ACC112 (cell line): ENCODE results near the gene TTLL6.

ENCODE experiments used
- H2AFZ ChIP-seq: fragments of 200-600 bp; sonication (generic); one replicate; pipeline ENCODE4 v1.6.0; 2017; ENCODE audit warnings: antibody characterized with exemption, low read length; ENCODE audit not compliant: unreplicated experiment
- H3K27ac ChIP-seq: fragments of 200-600 bp; sonication (generic); 2 replicates; pipeline ENCODE4 v1.5.1; 2014; ENCODE audit warnings: low read depth, mild to moderate bottlenecking, antibody characterized with exemption, low read length, moderate library complexity
- H3K27me3 ChIP-seq: fragments of 200-600 bp; sonication (generic); 2 replicates; pipeline ENCODE4 v1.6.1; 2014; ENCODE audit warnings: mild to moderate bottlenecking, antibody characterized with exemption, low read length, moderate library complexity, mixed read lengths; ENCODE audit not compliant: insufficient read depth
- H3K36me3 ChIP-seq: fragments of 200-600 bp; sonication (generic); 2 replicates; pipeline ENCODE4 v1.6.1; 2016; ENCODE audit warnings: mild to moderate bottlenecking, antibody characterized with exemption, low read length, moderate library complexity, mixed read lengths; ENCODE audit not compliant: insufficient read depth
- H3K4me1 ChIP-seq: fragments of 200-600 bp; sonication (generic); one replicate; pipeline ENCODE4 v1.6.1; 2016; ENCODE audit warnings: low read length, mixed read lengths; ENCODE audit not compliant: insufficient read depth, unreplicated experiment, control insufficient read depth
- H3K4me3 ChIP-seq: fragments of 200-600 bp; sonication (generic); 2 replicates; pipeline ENCODE4 v1.5.1; 2014; ENCODE audit warnings: mild to moderate bottlenecking, low read depth, low read length
- H3K79me2 ChIP-seq: fragments of 200-600 bp; sonication (generic); one replicate; pipeline ENCODE4 v1.6.0; 2016; ENCODE audit warnings: low read length; ENCODE audit not compliant: control insufficient read depth, unreplicated experiment, insufficient read depth

TTLL6 gene

GRCh38 chr17:48727415-48728175, 89.4 kb downstream of the TTLL6 start:
- Histone ChIP-seq H3K4me3 (no peak overlapping the region), H3K27ac (no peak overlapping the region), H3K27me3 (peaks cover 98% of the 10 kb centered on the region), H3K79me2 (no peaks in the 10 kb centered on the region), H2AFZ (no peak overlapping the region), H3K4me1 (no peaks in the 10 kb centered on the region), H3K36me3 (no peaks in the 10 kb centered on the region)

DNA sequence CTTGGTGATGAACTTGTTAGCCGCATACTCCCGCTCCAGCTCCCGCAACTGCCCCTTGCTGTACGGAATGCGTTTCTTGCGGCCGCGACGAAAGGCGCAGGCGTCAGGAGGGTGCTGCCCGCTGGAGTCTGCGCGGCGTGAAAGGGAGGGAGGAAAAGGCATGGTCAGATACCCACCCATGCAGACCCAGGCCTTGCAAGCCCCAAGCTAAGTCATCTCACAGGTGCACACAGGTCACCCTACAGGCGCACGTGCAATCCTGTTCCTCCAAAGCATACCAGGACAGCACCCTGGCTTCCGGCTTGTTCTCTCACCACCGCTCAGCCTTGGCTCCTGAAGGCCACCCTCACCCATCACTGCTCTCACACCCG, 90.1 kb downstream of the TTLL6 start:
- H3K4me3 ChIP-seq: no peak overlapping the region
- H3K79me2 ChIP-seq: no peaks in the 10 kb centered on the region
- H3K4me1 ChIP-seq: no peaks in the 10 kb centered on the region
- no peak overlapping the region for H2AFZ ChIP-seq
- no peaks in the 10 kb centered on the region for H3K36me3 ChIP-seq
- no peak overlapping the region for H3K27ac ChIP-seq
- H3K27me3 ChIP-seq: peaks cover 98% of the 10 kb centered on the region

DNA sequence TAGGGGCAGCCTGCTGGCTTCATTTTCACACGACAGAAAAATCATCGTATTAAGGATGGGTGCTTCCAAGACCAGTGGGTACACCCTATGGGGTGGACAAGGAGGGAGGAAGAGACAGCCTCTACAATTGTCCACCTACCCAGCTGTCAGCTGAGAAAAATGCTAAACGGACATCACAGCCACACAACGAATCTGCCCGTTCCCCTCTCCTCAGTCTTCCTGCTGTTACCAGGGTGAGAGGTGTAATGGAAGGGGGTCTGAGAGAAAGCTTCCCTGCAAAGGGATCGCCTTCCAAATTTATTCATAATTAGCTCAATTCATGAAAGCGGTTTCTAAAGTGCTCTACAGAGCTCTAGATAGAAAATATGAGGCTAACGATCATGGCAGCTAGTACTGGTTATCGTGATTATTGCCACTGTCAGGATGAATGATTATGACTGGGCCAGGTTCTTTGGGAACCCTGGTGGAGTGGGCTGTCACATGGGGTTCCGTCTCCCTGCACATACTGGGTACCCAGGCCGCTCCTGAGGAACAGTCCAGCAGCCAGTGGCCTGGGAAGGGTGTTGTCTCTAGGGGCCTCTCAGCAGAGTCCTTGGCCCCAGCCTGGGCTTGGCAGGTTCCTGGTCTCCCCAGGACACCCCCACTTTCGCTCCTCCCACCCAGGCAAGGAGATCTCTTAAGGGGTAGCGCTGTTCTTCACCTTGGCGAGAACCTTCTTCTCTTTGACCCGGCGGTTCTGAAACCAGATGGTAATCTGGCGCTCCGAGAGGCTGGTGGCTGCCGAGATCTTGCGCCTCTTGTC, 90.7 kb downstream of the TTLL6 start:
- Histone ChIP-seq H3K27ac (no peak overlapping the region), H3K79me2 (no peaks in the 10 kb centered on the region), H3K27me3 (peaks cover 98% of the 10 kb centered on the region), H2AFZ (no peak overlapping the region), H3K4me1 (no peaks in the 10 kb centered on the region), H3K36me3 (no peaks in the 10 kb centered on the region), H3K4me3 (no peak overlapping the region)

GRCh38 chr17:48725288-48726064, 91.6 kb downstream of the TTLL6 start:
- no peaks in the 10 kb centered on the region for H3K36me3 ChIP-seq
- peak overlapping the region; percentile 74 for H3K4me3 ChIP-seq
- H2AFZ ChIP-seq: no peak overlapping the region
- peaks cover 99% of the 10 kb centered on the region for H3K27me3 ChIP-seq
- no peaks in the 10 kb centered on the region for H3K4me1 ChIP-seq
- no peak overlapping the region for H3K27ac ChIP-seq
- no peaks in the 10 kb centered on the region for H3K79me2 ChIP-seq

- Histone ChIP-seq H3K36me3 (no peaks in the 10 kb centered on the region), H3K79me2 (no peaks in the 10 kb centered on the region), H3K4me1 (no peaks in the 10 kb centered on the region), H3K27ac (no peak overlapping the region), H2AFZ (no peak overlapping the region), H3K27me3 (peaks cover 99% of the 10 kb centered on the region), H3K4me3 (peak overlapping the region; percentile 74)
Observed at GRCh38 chr17:48725004-48725287, 92.1 kb downstream of the TTLL6 start.

DNA sequence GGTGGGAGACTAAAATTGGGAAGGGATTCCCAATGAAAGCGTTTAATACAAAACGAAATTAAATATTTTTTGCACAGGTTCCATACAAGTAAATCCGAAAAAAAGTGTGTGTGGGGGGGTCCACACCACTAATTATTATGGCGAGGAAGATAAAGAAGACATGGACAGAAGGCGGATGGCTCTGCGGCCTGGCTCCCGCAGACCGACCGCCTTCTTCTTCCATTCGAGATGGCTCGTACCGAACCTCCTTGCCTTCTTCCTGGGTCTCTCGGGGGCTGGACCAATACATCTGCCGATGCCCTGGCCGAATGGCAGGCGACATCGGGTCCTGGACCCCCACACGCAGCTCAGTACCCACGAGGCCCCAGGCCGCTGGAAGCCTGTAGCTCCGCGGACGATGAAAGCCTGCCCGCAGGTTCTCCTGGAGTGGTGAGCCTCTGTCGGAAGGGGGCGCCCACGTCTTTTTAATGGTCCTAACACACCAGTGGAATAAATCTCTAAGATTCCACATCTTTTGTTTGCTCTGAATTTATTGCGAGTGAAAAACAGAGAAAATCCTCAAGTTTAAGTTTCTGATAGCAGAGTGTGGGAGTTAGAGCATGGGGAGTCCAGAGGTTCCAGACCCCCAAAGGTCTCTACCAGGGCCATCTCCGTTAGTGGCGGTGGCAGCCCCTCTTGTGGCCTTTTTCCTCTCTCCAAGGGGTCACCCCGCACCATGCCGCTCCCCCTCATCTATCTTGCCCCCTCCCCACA, 92.6 kb downstream of the TTLL6 start:
- Histone ChIP-seq H3K4me1 (no peaks in the 10 kb centered on the region), H3K36me3 (no peaks in the 10 kb centered on the region), H3K79me2 (no peaks in the 10 kb centered on the region), H3K27ac (no peak overlapping the region), H3K27me3 (peaks cover 99% of the 10 kb centered on the region), H2AFZ (no peak overlapping the region), H3K4me3 (peak overlapping the region; percentile 74)

DNA sequence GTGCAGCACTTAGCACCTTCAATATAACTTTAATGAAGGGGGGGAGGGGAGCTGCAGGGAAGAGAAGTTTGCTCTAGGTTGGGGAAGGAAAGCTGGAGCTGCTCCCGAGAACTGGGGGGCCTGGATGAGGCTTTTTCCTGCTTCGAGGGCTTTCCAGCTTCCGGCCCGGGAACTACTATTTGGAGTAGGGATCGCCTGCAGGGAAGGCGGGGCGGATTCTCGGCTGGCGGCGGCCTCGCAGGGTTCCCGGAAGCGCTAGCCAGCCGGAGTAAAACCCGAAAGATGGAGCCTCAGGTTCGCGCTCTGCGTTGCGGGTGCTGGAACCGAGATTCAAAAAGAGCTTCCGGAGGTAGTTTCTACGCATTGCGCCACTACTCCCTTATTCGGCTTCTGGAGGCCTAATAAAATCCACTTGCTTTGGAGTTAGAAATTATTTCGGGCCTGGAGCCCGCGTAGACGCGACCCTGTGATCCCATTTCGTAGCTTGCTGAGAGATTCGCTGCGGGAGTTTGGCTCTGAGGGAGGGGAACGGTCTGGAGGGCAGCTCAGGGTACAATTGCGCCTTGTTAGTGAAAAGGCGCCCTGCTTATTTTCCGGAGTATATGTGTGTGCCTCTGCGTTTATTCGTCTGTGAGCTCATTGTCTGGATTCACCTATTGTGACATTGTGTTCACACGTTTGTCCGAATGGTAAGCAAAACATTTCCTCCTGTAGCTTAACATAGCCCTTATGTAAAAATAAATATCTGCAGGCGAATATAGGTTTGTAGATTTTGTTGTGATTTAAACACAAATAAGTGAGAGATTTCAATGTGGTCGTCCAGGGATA, 93.4 kb downstream of the TTLL6 start:
- Histone ChIP-seq H3K79me2 (no peaks in the 10 kb centered on the region), H3K27me3 (peaks cover 99% of the 10 kb centered on the region), H2AFZ (no peak overlapping the region), H3K27ac (no peak overlapping the region), H3K36me3 (no peaks in the 10 kb centered on the region), H3K4me3 (no peak overlapping the region), H3K4me1 (no peaks in the 10 kb centered on the region)

DNA sequence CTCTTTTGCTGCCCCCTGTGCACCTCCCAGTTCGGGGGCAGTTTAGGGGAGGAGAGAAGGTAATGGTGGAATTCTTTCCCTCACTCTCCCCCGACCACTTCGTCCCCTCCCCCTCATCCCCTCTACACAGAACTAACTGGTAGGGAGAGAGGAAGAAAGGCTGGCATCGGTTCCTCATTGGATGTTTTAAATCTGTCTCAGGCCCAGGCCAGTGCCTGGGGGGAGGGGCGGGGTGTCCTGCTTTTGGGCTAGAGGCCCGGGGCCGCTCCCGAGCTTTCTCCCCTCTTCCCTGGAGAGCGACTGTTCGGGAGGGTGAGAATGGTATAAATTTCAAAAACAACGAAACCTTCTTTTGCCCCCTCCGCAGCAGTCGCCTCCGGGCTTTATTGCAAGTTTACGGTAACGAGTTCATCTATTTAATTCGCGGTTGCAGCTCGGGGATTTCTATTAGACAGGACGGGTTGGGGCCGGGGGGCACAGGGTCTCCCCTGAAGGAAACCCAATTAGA, 94.1 kb downstream of the TTLL6 start, which contains the start of gene PRAC2:
Gene PRAC2, plus strand, starts transcription at position 271 of the 508 bp plus-strand sequence. CDS start 1,226 bp downstream, outside the sequence.
- Histone ChIP-seq H3K27ac (no peak within 1 kb of the TSS), H2AFZ (no peak within 1 kb of the TSS), H3K4me1 (no peaks in the 10 kb centered on the region), H3K27me3 (peaks cover 99% of the 10 kb centered on the region), H3K79me2 (no peaks in the 10 kb centered on the region), H3K36me3 (no peaks in the 10 kb centered on the region), H3K4me3 (no peak within 1 kb of the TSS)

DNA sequence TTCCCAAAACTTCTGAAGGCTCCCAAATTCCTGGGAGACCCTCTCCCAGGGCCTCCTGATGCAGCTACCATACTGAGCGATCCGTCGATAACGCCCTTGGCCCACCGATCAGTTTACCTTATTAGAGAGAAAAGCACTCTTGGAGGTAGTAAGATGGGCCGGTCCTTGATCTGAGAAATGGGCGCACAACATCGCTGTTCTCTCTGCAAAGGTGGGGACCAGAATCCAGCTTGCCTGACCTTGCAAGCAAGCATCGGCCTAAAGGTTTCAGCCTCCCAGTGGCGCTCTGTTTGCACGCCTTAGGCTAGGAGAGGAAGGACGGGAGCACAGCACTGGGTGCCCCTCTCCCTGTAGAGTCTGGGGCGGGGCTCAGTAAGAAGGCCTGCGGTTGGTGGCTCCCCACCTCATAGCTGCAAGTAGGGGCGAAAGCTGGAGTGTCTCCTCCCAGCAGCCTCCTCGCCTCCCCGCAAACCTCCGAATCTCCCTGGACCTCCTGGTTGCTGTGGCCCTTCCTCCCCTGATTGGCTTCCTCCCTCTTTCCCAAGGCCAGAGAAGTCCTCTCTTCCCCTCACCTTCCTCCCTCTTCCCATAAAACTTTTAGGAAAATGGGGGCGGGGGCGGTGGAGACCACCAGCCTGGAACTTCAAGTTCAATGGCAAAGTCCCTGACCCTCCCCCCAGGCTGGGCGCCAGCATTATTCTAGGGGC, 94.7 kb downstream of the TTLL6 start, which contains the start of gene PRAC1:
Gene PRAC1, minus strand, starts transcription at position 318 of the 707 bp plus-strand sequence. Its CDS starts 126 bp downstream, at position 192.
- H3K36me3 ChIP-seq: no peaks in the 10 kb centered on the region
- peaks cover 99% of the 10 kb centered on the region for H3K27me3 ChIP-seq
- no peaks in the 10 kb centered on the region for H3K4me1 ChIP-seq
- H3K79me2 ChIP-seq: no peaks in the 10 kb centered on the region
- no peak within 1 kb of the TSS for H3K4me3 ChIP-seq
- H2AFZ ChIP-seq: no peak within 1 kb of the TSS
- H3K27ac ChIP-seq: no peak within 1 kb of the TSS
